Forelimb muscle (tissue), 1 donor: ENCODE measurements around the gene RNASEH2C. TPM values are rescaled to one million over a fixed set of nuclear protein-coding genes. Genes with fewer than 3 reads are reported as not detected.
"Not testable (repeated sequence)": the region's sequence is repeated elsewhere in the genome, so short reads cannot be mapped to it uniquely, and the experiment has no call there.

ENCODE experiments used
- DNase-seq: peaks from one replicate; pipeline ENCODE4 v3.0.0-alpha.2; 2013; ENCODE audit warnings: low read depth
- polyA plus RNA-seq: library from polyadenylated mRNA; unstranded; fragments of 120-200 nt; gene quantifications from one replicate; pipeline ENCODE4 v1.2.1, GENCODE V29; 2013; ENCODE audit not compliant: insufficient read length

Gene RNASEH2C
- polyA plus RNA-seq, 1 donor, result 30.2 TPM

GRCh38 chr11:65683480-65683879 is 37.1 kb downstream of the RNASEH2C start:
- not testable (repeated sequence) for DNase-seq

- DNase-seq, result no peak
Observed at GRCh38 chr11:65680192-65680743, 40.3 kb downstream of the RNASEH2C start.

GRCh38 chr11:65672982-65673381 is 47.6 kb downstream of the RNASEH2C start:
- no peak for DNase-seq

- DNase-seq, result no peak
Observed at GRCh38 chr11:65672180-65672860, 48.3 kb downstream of the RNASEH2C start.

Other genes with a start within 250 kb of the RNASEH2C start
- gene MALAT1, start 221.8 kb downstream of the RNASEH2C start, polyA plus RNA-seq, result 200 TPM
- 43.6 TPM for gene SCYL1, start 195.7 kb downstream of the RNASEH2C start, polyA plus RNA-seq
- gene LTBP3, start 162.4 kb downstream of the RNASEH2C start, polyA plus RNA-seq, result 131 TPM
- gene ZNRD2, start 150.3 kb downstream of the RNASEH2C start, polyA plus RNA-seq, result 53.9 TPM
- 37.3 TPM for gene FAM89B, start 148.3 kb downstream of the RNASEH2C start, polyA plus RNA-seq
- gene EHBP1L1, start 144.7 kb downstream of the RNASEH2C start, polyA plus RNA-seq, result 355 TPM
- gene KCNK7, start 125.0 kb downstream of the RNASEH2C start, polyA plus RNA-seq, result 1.4 TPM
- gene MAP3K11, start 106.6 kb downstream of the RNASEH2C start, polyA plus RNA-seq, result 30.1 TPM
- gene PCNX3, start 105.0 kb downstream of the RNASEH2C start, polyA plus RNA-seq, result 18.0 TPM
- 34.0 TPM for gene SIPA1, start 82.7 kb downstream of the RNASEH2C start, polyA plus RNA-seq
- gene RELA, start 57.9 kb downstream of the RNASEH2C start, polyA plus RNA-seq, result 42.1 TPM
- 38.0 TPM for gene KAT5, start 8.5 kb downstream of the RNASEH2C start, polyA plus RNA-seq
- 1.5 TPM for gene AP5B1, start 60.2 kb upstream of the RNASEH2C start, polyA plus RNA-seq
- not detected for gene OVOL1, start 66.3 kb upstream of the RNASEH2C start, polyA plus RNA-seq
- 1.8 TPM for gene SNX32, start 113.2 kb upstream of the RNASEH2C start, polyA plus RNA-seq
- 578 TPM for gene CFL1, start 137.4 kb upstream of the RNASEH2C start, polyA plus RNA-seq
- 43.9 TPM for gene MUS81, start 139.6 kb upstream of the RNASEH2C start, polyA plus RNA-seq
- gene EFEMP2, start 152.0 kb upstream of the RNASEH2C start, polyA plus RNA-seq, result 82.6 TPM
- gene CTSW, start 159.0 kb upstream of the RNASEH2C start, polyA plus RNA-seq, result 1.3 TPM
- 55.8 TPM for gene FIBP, start 167.7 kb upstream of the RNASEH2C start, polyA plus RNA-seq
- 14.7 TPM for gene CCDC85B, start 169.9 kb upstream of the RNASEH2C start, polyA plus RNA-seq
- not detected for gene FOSL1, start 179.6 kb upstream of the RNASEH2C start, polyA plus RNA-seq
- gene C11orf68, start 198.3 kb upstream of the RNASEH2C start, polyA plus RNA-seq, result 33.1 TPM
- 74.8 TPM for gene DRAP1, start 198.6 kb upstream of the RNASEH2C start, polyA plus RNA-seq
- gene TSGA10IP, start 224.7 kb upstream of the RNASEH2C start, polyA plus RNA-seq, result 0.25 TPM
- 36.2 TPM for gene SART1, start 240.9 kb upstream of the RNASEH2C start, polyA plus RNA-seq